ENCODE results near the gene NOTO. TPM values are rescaled to one million over a fixed set of nuclear protein-coding genes. Genes with fewer than 3 reads are reported as not detected.
A peak's percentile ranks its signal among the peaks of the same experiment; 100 is the strongest.

NOTO gene
- total and polyA plus RNA-seq, 2 of the 8 experiments (the other 6 are each of a cell fraction or from before 2014, with no cell fraction given) = 0.33 to 0.54 TPM

DNA sequence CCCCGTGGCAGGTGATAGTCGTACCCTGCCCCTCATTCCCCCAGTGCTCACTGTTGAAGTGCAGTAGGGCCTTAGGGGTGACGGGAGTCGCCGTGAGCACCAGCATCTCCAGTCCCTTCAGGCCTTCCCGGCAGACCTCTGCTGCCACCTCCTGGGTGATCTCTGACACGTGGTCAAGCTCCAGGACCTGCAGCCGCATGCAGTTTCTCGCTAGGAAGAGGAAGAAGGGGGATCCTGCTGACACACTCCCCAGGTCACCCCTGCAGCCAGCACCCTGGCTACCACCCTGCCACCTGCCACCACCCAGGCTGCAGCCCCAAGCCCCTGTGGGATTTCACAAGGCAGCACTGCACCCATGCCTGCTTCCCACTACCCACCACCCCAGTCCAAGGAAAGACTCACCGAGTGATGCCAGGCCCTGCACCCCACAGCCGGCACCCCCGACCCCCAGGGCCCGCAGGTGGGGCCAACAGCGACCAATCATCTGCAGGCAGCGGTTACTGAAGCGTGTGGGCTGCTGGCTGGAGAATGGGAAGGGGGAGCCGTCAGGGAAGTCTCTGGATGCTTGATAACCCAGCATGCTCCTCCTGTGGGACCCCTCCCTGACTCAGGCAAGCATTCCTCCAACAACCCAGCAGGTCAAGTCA is 58.1 kb downstream of the NOTO start:
- no peak overlapping the region for H2BK20ac ChIP-seq (ENCODE audit: low read length)
- H3K14ac ChIP-seq (ENCODE audit: insufficient read length) = no peak overlapping the region
- ChIA-PET POLR2A (ENCODE audit: partially characterized antibody) (interaction anchor here (0.9 to 5.1 kb wide), 2 partner anchors 8 to 24 kb away, joined by 3 to 53 read pairs; partner anchors contain the start of genes CCT7 and PRADC1), CTCF (ENCODE audit: partially characterized antibody) (interaction anchor here (0.8 to 7.0 kb wide), 11 partner anchors 8 to 180 kb away, joined by 3 to 51 read pairs (median 7); partner anchors contain the start of genes CCT7, EGR4, PRADC1 and SMYD5)
- no peak overlapping the region for H4K91ac ChIP-seq (replicated peaks; ENCODE audit: insufficient read length, low read length)
- no peak overlapping the region for H3K4me2 ChIP-seq (ENCODE audit: insufficient read depth in 1 of 2, low read depth in 2 of 2, low read length in 2 of 2)
- no peaks in the 10 kb centered on the region for H3K9me3 ChIP-seq (ENCODE audit: insufficient read depth in 2 of 2, low read depth in 1 of 2, low read length in 1 of 2)
- no peak overlapping the region for H3K27ac ChIP-seq (ENCODE audit: low read depth, low read length)
- no peak overlapping the region for H3K9ac ChIP-seq (replicated peaks in 1 of 4; ENCODE audit: extremely low read depth in 1 of 4, low read depth in 3 of 4, low read length in 3 of 4)
- H3K27me3 ChIP-seq (replicated peaks in 1 of 4; ENCODE audit: control insufficient read depth in 3 of 4, extremely low read depth in 1 of 4, insufficient read depth in 3 of 4, low read length in 3 of 4) = no peaks in the 10 kb centered on the region
- H2BK15ac ChIP-seq (ENCODE audit: low read length) = no peak overlapping the region
- H4K5ac ChIP-seq (ENCODE audit: insufficient read length, low read depth, low read length) = no peak overlapping the region
- H3K4me1 ChIP-seq (replicated peaks in 1 of 4; ENCODE audit: control insufficient read depth in 3 of 4, insufficient read depth in 4 of 4, low read length in 3 of 4) = peaks cover 0 to 6% (median 3%) of the 10 kb centered on the region in 4 experiments; a peak in 3 of 7 replicates
- peaks cover 12 to 18% of the 10 kb centered on the region in 2 experiments for H4K20me1 ChIP-seq (replicated peaks in 1 of 2; ENCODE audit: control insufficient read depth in 1 of 2, insufficient read depth in 2 of 2, low read length in 2 of 2)
- no peak overlapping the region for H2BK120ac ChIP-seq (replicated peaks; ENCODE audit: low read depth, low read length)
- H3K4ac ChIP-seq (replicated peaks; ENCODE audit: insufficient read length, low read depth, low read length) = no peak overlapping the region
- peaks cover 3 to 20% (median 8%) of the 10 kb centered on the region in 4 experiments; a peak in 5 of 8 replicates for H3K36me3 ChIP-seq (ENCODE audit: control insufficient read depth in 2 of 4, insufficient read depth in 4 of 4, low read length in 3 of 4)
- H3K23me2 ChIP-seq (ENCODE audit: low read depth, low read length) = no peaks in the 10 kb centered on the region; the same call in 1 of the 2 replicates
- peak; percentile 36 for FAIRE-seq
- no peak overlapping the region for H2AFZ ChIP-seq (ENCODE audit: low read length)
- H3K56ac ChIP-seq (replicated peaks; ENCODE audit: insufficient read length, low read depth, low read length) = no peak overlapping the region
- no peak overlapping the region for H3K4me3 ChIP-seq (ENCODE audit: extremely low read depth in 1 of 4, insufficient read depth in 2 of 4, low read depth in 3 of 4, low read length in 4 of 4)
- no peak overlapping the region; the same call in 1 of the 2 replicates for H4K8ac ChIP-seq (ENCODE audit: extremely low read depth, insufficient read depth, low read length)
- WGBS, 2 experiments (ENCODE audit: extremely low coverage in 1 of 2, insufficient coverage in 1 of 2, insufficient read length in 1 of 2, insufficient replicate concordance in 2 of 2, low coverage in 1 of 2, low lambda C conversion rate in 2 of 2, missing lambda C conversion rate in 1 of 2) = 65% methylated on average over 17 of the region's 17 CpGs; no CpG with 5 or more reads in 1 of the 2 experiments
- peak in 1 of 2 experiments; percentile 80 for DNase-seq (ENCODE audit: low read depth in 1 of 2, low spot score in 2 of 2)
- no peaks in the 10 kb centered on the region for H3K79me1 ChIP-seq (ENCODE audit: low read depth, low read length)
- no peak overlapping the region for H3K18ac ChIP-seq (ENCODE audit: extremely low read depth, low read length)
- no peak overlapping the region for H2BK12ac ChIP-seq (ENCODE audit: low read depth, low read length)
- H3K79me2 ChIP-seq (ENCODE audit: control insufficient read depth in 1 of 2, insufficient read depth in 2 of 2, low read length in 2 of 2) = no peaks in the 10 kb centered on the region
- no peak overlapping the region for H2AK5ac ChIP-seq (ENCODE audit: low read depth, low read length)
- H2BK5ac ChIP-seq (ENCODE audit: low read depth, low read length) = no peak overlapping the region
- no peak overlapping the region for H3K23ac ChIP-seq (ENCODE audit: insufficient read length)
- TF ChIP-seq RAD21 (IDR thresholded peaks at IDR 0.05 in 1 of 2, conservative IDR thresholded peaks at IDR 0.05 in 1 of 2; ENCODE audit: low read depth in 2 of 2, low read length in 2 of 2) = peak; percentile 71 to 81
- TF ChIP-seq, protein P1, sequence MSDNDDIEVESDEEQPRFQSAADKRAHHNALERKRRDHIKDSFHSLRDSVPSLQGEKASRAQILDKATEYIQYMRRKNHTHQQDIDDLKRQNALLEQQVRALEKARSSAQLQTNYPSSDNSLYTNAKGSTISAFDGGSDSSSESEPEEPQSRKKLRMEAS (IDR thresholded peaks at IDR 0.05) = peak; percentile 94
- TF ChIP-seq, protein P2, sequence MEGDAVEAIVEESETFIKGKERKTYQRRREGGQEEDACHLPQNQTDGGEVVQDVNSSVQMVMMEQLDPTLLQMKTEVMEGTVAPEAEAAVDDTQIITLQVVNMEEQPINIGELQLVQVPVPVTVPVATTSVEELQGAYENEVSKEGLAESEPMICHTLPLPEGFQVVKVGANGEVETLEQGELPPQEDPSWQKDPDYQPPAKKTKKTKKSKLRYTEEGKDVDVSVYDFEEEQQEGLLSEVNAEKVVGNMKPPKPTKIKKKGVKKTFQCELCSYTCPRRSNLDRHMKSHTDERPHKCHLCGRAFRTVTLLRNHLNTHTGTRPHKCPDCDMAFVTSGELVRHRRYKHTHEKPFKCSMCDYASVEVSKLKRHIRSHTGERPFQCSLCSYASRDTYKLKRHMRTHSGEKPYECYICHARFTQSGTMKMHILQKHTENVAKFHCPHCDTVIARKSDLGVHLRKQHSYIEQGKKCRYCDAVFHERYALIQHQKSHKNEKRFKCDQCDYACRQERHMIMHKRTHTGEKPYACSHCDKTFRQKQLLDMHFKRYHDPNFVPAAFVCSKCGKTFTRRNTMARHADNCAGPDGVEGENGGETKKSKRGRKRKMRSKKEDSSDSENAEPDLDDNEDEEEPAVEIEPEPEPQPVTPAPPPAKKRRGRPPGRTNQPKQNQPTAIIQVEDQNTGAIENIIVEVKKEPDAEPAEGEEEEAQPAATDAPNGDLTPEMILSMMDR (IDR thresholded peaks at IDR 0.05; ENCODE audit: control extremely low read depth in 1 of 3, insufficient read depth in 1 of 3, low read depth in 1 of 3, low read length in 3 of 3) = peak in 2 of 3 experiments; percentile 67 to 77; a peak in 3 of 4 replicates
- TF ChIP-seq, protein P3, sequence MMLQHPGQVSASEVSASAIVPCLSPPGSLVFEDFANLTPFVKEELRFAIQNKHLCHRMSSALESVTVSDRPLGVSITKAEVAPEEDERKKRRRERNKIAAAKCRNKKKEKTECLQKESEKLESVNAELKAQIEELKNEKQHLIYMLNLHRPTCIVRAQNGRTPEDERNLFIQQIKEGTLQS (IDR thresholded peaks at IDR 0.05; ENCODE audit: insufficient read depth, low read depth, low read length) = peak; percentile 52; the same call in 1 of the 2 replicates
- TF ChIP-seq ZNF274 (IDR thresholded peaks at IDR 0.05; ENCODE audit: borderline replicate concordance, extremely low read depth, low read length) = no peak
- no peak for TF ChIP-seq TBP (IDR thresholded peaks at IDR 0.05; ENCODE audit: low read depth, low read length)
- 0 out of 4 replicates have a peak, but pooled peaks of 1 of the 2 experiments have one; percentile 35 for TF ChIP-seq SIN3A (conservative IDR thresholded peaks at IDR 0.05 in 1 of 2, IDR thresholded peaks at IDR 0.05 in 1 of 2; ENCODE audit: low read depth in 1 of 2, low read length in 2 of 2)

Data from H1 (cell line).